Measurements from ENCODE around the gene CYP2C19.

DNA sequence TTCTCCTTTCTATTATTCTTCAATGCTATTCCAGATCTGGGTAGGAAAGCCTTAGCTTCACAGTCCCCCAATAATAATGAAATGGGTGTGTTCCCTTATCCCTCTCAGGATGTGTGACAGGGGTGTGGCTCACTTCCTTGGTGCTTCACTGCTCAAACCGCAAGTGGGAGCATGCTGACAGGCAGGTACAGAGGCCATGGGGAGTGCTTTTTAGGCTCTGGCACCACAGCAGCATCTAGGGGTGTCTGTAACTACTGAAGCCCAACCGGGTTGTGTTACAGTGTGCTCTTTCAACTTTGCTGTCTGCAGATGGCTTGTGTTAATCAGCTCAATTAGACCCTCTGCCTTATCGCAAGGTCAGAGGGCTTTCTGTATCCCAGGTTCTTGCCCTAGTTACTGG, 96.6 kb downstream of the CYP2C19 start:
- TF ChIP-seq, protein P1, sequence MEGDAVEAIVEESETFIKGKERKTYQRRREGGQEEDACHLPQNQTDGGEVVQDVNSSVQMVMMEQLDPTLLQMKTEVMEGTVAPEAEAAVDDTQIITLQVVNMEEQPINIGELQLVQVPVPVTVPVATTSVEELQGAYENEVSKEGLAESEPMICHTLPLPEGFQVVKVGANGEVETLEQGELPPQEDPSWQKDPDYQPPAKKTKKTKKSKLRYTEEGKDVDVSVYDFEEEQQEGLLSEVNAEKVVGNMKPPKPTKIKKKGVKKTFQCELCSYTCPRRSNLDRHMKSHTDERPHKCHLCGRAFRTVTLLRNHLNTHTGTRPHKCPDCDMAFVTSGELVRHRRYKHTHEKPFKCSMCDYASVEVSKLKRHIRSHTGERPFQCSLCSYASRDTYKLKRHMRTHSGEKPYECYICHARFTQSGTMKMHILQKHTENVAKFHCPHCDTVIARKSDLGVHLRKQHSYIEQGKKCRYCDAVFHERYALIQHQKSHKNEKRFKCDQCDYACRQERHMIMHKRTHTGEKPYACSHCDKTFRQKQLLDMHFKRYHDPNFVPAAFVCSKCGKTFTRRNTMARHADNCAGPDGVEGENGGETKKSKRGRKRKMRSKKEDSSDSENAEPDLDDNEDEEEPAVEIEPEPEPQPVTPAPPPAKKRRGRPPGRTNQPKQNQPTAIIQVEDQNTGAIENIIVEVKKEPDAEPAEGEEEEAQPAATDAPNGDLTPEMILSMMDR (IDR thresholded peaks at IDR 0.05), result no peak
- TF ChIP-seq POLR2A (IDR thresholded peaks at IDR 0.05), result no peak
